ENCODE data around the gene PDE6D.
"Not testable (repeated sequence)": the region's sequence is repeated elsewhere in the genome, so short reads cannot be mapped to it uniquely, and the experiment has no call there.

The PDE6D gene

GRCh38 chr2:231713730-231714638, 67.1 kb downstream of the PDE6D start:
- TF ChIP-seq CTCF (IDR thresholded peaks at IDR 0.05; ENCODE audit: low read depth, low read length) = peak; percentile 94
- H3K4me3 ChIP-seq (ENCODE audit: low read depth, low read length) = no peak overlapping the region
- in situ Hi-C loops (cut with HindIII; ENCODE audit: low sequenced_read_pairs) = no loop called here
- peak; percentile 88 for DNase-seq (ENCODE audit: low read depth, low spot score)

DNA sequence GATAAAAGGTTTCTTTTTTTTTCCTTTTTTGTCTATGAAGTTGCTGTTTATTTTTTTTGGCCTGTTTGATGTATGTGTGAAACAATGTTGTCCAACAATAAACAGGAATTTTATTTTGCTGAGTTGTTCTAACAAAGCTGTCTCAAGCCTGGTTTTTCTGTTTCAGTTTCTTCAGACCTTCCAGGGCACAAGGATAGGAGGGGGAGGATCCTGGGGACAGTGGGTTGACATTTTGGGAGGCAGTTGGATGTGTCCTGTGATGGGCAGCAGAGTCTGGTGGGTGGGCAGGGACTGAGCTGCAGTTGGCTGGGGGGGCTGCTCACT, 67.7 kb downstream of the PDE6D start:
- H3K4me3 ChIP-seq (ENCODE audit: low read depth, low read length); DNase-seq (ENCODE audit: low read depth, low spot score); in situ Hi-C loops (cut with HindIII; ENCODE audit: low sequenced_read_pairs): not testable (repeated sequence)

- in situ Hi-C loops (cut with HindIII; ENCODE audit: low sequenced_read_pairs); H3K4me3 ChIP-seq (ENCODE audit: low read depth, low read length); DNase-seq (ENCODE audit: low read depth, low spot score): not testable (repeated sequence)
These were observed 68.5 kb downstream of the PDE6D start for GRCh38 chr2:231712451-231713021.

DNA sequence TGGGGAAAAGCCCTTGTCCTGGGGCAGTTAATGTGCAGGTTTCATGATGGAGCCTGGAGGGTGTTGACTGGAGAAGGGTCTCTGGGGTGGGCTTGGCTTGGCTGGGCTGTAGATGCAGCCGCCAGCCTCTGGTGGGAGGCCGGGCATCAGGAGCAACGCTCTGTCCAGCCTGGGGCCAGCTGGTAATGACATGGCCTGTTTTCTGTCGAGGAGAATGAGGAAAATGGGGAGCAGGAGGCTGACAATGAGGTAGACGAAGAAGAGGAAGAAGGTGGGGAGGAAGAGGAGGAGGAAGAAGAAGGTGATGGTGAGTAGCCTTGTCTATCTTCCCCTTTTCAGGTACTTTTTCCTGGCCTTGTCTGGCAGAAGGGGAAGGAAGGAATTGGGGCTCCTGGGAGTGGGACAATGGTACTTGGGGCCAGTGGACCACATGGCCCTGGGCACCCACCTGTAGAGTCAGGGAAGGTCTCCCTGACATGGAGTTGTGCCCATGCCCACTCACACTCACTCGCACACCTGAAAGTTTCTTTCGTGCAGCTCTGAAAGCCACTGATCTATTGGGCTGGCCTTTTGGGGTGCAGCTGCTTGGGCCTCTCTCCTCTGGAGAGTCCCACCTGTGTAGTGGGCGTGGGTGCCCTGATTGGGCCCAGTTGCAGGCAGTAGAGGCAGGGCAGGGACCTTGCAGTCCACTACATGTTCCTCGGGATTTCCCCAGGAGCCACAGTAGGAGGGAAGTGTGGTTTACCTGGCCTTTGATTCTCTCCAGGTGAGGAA, 69.2 kb downstream of the PDE6D start:
- H3K4me3 ChIP-seq (ENCODE audit: low read depth, low read length) = peak overlapping the region; percentile 65
- in situ Hi-C loops (cut with HindIII; ENCODE audit: low sequenced_read_pairs) = no loop called here
- TF ChIP-seq CTCF (IDR thresholded peaks at IDR 0.05; ENCODE audit: low read depth, low read length) = no peak
- DNase-seq (ENCODE audit: low read depth, low spot score) = no peak

- TF ChIP-seq CTCF (IDR thresholded peaks at IDR 0.05; ENCODE audit: low read depth, low read length) = peak; percentile 37
- in situ Hi-C loops (cut with HindIII; ENCODE audit: low sequenced_read_pairs) = no loop called here
- peak; percentile 35 for DNase-seq (ENCODE audit: low read depth, low spot score)
- peak overlapping the region; percentile 65 for H3K4me3 ChIP-seq (ENCODE audit: low read depth, low read length)
These were observed 70.0 kb downstream of the PDE6D start for GRCh38 chr2:231710799-231711676.

DNA sequence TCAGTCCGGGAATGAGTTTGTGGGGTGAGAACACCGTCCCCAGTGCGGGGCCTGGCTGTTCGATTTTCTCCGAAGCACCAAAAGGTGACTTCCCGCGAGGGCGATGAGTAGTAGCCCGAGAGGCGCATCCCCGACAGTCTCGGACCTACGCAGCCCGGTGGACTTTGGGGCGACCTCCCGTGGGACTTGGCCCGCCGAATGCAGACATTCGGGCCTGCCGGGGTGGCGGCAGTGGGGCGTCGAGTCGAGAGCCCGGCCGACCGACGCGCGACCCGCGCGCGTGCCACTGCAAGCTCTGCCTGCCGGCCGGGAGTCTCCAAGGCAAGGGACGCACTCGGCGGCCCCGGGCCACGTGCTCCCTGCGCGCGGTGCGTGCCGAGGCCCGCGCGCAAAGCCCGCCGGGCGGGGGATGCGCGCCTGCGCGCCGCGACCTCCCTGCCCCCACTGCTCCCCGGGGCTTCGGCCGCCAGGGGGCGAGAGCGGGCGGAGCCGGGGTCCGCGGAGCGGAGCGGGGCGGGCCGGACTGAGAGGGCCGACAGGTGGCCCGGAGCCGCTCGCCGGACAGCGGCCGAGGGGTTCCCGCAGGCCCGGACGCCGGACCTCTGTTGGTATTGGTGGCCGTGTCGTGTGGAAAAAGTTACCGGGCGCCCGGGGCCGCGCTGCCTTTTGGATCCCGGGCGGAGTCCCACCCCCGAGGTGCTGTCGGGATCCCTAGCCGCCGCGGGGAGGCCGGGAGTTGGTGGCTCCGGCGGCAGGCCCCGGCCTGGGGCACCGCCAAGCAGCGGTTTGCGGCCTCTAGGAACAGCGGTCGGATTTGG, 70.9 kb downstream of the PDE6D start:
- in situ Hi-C loops (cut with HindIII; ENCODE audit: low sequenced_read_pairs) = no loop called here
- TF ChIP-seq CTCF (IDR thresholded peaks at IDR 0.05; ENCODE audit: low read depth, low read length) = peak; percentile 69
- DNase-seq (ENCODE audit: low read depth, low spot score) = peak; percentile 74
- peak overlapping the region; percentile 82 for H3K4me3 ChIP-seq (ENCODE audit: low read depth, low read length)

Measured in astrocyte of the spinal cord (primary cell).